Heart right ventricle (tissue), 16 donors: ENCODE results near the gene RND1. TPM values are rescaled to one million over a fixed set of nuclear protein-coding genes. Genes with fewer than 3 reads are reported as not detected.
"Not testable (repeated sequence)": the region's sequence is repeated elsewhere in the genome, so short reads cannot be mapped to it uniquely, and the experiment has no call there.

ENCODE experiments used
- ATAC-seq, 8 donors: fragments of 200-7000 bp; cut with Tn5 transposase; one replicate each; pipeline ENCODE4 v1.9.1; 2020; ENCODE audit warnings: mild to moderate bottlenecking in 8 of 8, moderate library complexity in 8 of 8, moderate number of reproducible peaks in 1 of 8
- DNase-seq, 2 donors: peaks; one replicate each; pipeline ENCODE4 v3.0.0-alpha.2; 2020
- H3K27ac ChIP-seq, 10 donors: fragments of 200-600 bp; sonication (generic) in 2 of 10; one replicate each; pipeline versions ENCODE4 v1.5.0 to v1.8.0; 2020 to 2022; ENCODE audit warnings: mild to moderate bottlenecking in 3 of 10
- H3K27me3 ChIP-seq, 7 donors: fragments of 200-600 bp; one replicate each; pipeline ENCODE4 v1.8.0; 2021 to 2022; ENCODE audit warnings: mild to moderate bottlenecking in 2 of 7
- H3K36me3 ChIP-seq, 9 donors: fragments of 200-600 bp; sonication (generic) in 1 of 9; one replicate each; pipeline versions ENCODE4 v1.5.0 to v1.8.0; 2020 to 2022; ENCODE audit warnings: mild to moderate bottlenecking in 2 of 9
- H3K4me1 ChIP-seq, 9 donors: fragments of 200-600 bp; sonication (generic) in 1 of 9; one replicate each; pipeline versions ENCODE4 v1.5.0 to v1.8.0; 2020 to 2022; ENCODE audit warnings: mild to moderate bottlenecking in 4 of 9
- H3K4me3 ChIP-seq, 10 donors: fragments of 200-600 bp; sonication (generic) in 2 of 10; one replicate each; pipeline versions ENCODE4 v1.5.0 to v1.8.0; 2020 to 2022; ENCODE audit warnings: mild to moderate bottlenecking in 7 of 10, moderate library complexity in 2 of 10
- H3K9me3 ChIP-seq, 11 donors: fragments of 200-600 bp in 10 of 11; sonication (generic) in 2 of 11; one replicate each; pipeline versions ENCODE4 v1.5.0 to v1.8.0; 2013 to 2022; ENCODE audit warnings: mild to moderate bottlenecking in 2 of 11, control low read depth in 1 of 11, moderate library complexity in 1 of 11
- CTCF ChIP-seq, 9 donors: fragments of 200-600 bp; sonication (generic) in 2 of 9; IDR thresholded peaks; one replicate each; pipeline versions ENCODE4 v1.5.0 to v1.8.0; 2021 to 2022; ENCODE audit warnings: antibody characterized with exemption in 9 of 9, mild to moderate bottlenecking in 5 of 9, moderate library complexity in 1 of 9
- WGBS, 2 donors: extraction: QIAGEN DNeasy Blood & Tissue Kit; methylation state at CpG; one replicate each; pipeline ENCODE4 v1.1.7; 2013; ENCODE audit warnings: inconsistent platforms in 1 of 2; 5-methylcytosine and 5-hydroxymethylcytosine counted together
- intact Hi-C, 10 donors: fragments of 100-400 bp; cut with DNase I; formaldehyde crosslinking; loops; one replicate each; pipeline versions ENCODE4 v1.11.1 to v1.14.2; 2022
- polyA plus RNA-seq, 2 donors: library from polyadenylated mRNA; stranded (reverse); fragments of 200-250 nt; gene quantifications; one replicate each; pipeline ENCODE4 v1.2.3, GENCODE V29; 2013
- total RNA-seq, 10 donors: library from RNA; stranded (reverse); fragmentation: NEBNext Ultra II Directional in 3 of 10; extraction: Animal tissue kit (Norgen Biotek cat#: 25700) in 3 of 10; gene quantifications; one replicate each; pipeline versions ENCODE4 v1.2.1 to v1.2.4, GENCODE V29; 2021 to 2023
- donor health status: Arrhythmogenic right ventricular cardiomyopathy.
- donor health status: ischemic (EF 13 %, LVEDD 7.1; RV severe dilation, severe dysfunction).
- donor health status: healthy with polysubstance abuse.
- donor health status: DM: no; HTN: yes; CAD: no.
- donor health status: DM: no; HTN: no; CAD: no.
- donor health status: ischemic (EF 25% LVEDD 6.9; RV normal size, moderate dysfunction).
- donor health status: ischemic (EF 25% LVEDD 5.7; RV mildly dilated, moderate dysfunction).
- donor health status: healthy.
- donor health status: DM: yes; HTN: yes; CAD: no.
- donor health status: Ischemic cardiomyopathy.
- donor health status: ischemic (EF 35%, LVEDD 5.7; RV mildly dilated, moderate dysfunction).
- donor health status: nonischemic (EF 11% LVEDD 7.7; RV severe dilation, severe dysfunction).
- donor health status: DM: yes; HTN: yes; CAD: no.
- donor health status: PGD.
- donor health status: ischemic (EF 29% LVEDD 5.4; RV normal size, mild dysfunction).
- donor health status: nonischemic (EF 23%, LVEDD 6.1; RV moderate dilation, normal function).

Gene RND1
- total and polyA plus RNA-seq, 12 donors: 0.21 to 3.3 (median 0.95) TPM

GRCh38 chr12:48861111-48861510 lies 4.6 kb downstream of the RND1 start:
- Histone ChIP-seq H3K27me3 (peaks cover 0 to 33% (median 0%) of the 10 kb centered on the region in 7 donors), H3K4me1 (peaks cover 0 to 13% (median 6%) of the 10 kb centered on the region in 9 donors), H3K36me3 (peaks cover 0 to 13% (median 0%) of the 10 kb centered on the region in 9 donors), H3K27ac (no peak overlapping the region), H3K4me3 (no peak overlapping the region), H3K9me3 (no peaks in the 10 kb centered on the region)
- TF ChIP-seq CTCF (IDR thresholded peaks at IDR 0.05): no peak
- 51 to 77% methylated on average over 2 of the region's 2 CpGs for whole genome bisulfite sequencing, 2 donors
- intact Hi-C loops: loop anchor here in 1 of 10 donors (10.0 kb wide), 1 partner anchor 74 kb away; no protein-coding TSS in a partner anchor
- ATAC-seq (no peak), DNase-seq (no peak)

- 89 to 90% methylated on average over 5 of the region's 5 CpGs for WGBS, 2 donors
- not testable (repeated sequence) for DNase-seq, H3K27ac ChIP-seq, H3K9me3 ChIP-seq, H3K4me1 ChIP-seq, ATAC-seq, H3K4me3 ChIP-seq
- intact Hi-C loops: loop anchor here in 1 of 10 donors (10.0 kb wide), 1 partner anchor 75 kb away; no protein-coding TSS in a partner anchor
- Histone ChIP-seq H3K36me3 (peaks cover 0 to 13% (median 0%) of the 10 kb centered on the region in 9 donors), H3K27me3 (peaks cover 0 to 30% (median 0%) of the 10 kb centered on the region in 7 donors)
These were observed 5.4 kb downstream of the RND1 start for GRCh38 chr12:48860236-48860635.

GRCh38 chr12:48859607-48860006 lies 6.1 kb downstream of the RND1 start:
- H3K9me3 ChIP-seq: no peaks in the 10 kb centered on the region
- intact Hi-C loops: loop anchor here in 5 of 10 donors (5.0 to 10.0 kb wide), 4 partner anchors 33 to 135 kb away; partner anchors contain the start of gene DDN (in 1 of the 5)
- peaks cover 0 to 24% (median 0%) of the 10 kb centered on the region in 7 donors for H3K27me3 ChIP-seq
- ATAC-seq: no peak
- no peak overlapping the region for H3K4me3 ChIP-seq
- no peak for TF ChIP-seq CTCF (IDR thresholded peaks at IDR 0.05)
- 95 to 98% methylated on average over 5 of the region's 5 CpGs for WGBS, 2 donors
- H3K4me1 ChIP-seq: peaks cover 0 to 1% (median 0%) of the 10 kb centered on the region in 9 donors
- H3K27ac ChIP-seq: no peak overlapping the region
- DNase-seq: no peak
- peaks cover 0 to 13% (median 0%) of the 10 kb centered on the region in 9 donors for H3K36me3 ChIP-seq

GRCh38 chr12:48858043-48858442 lies 7.6 kb downstream of the RND1 start:
- Histone ChIP-seq H3K27ac (no peak overlapping the region), H3K36me3 (peaks cover 0 to 13% (median 0%) of the 10 kb centered on the region in 9 donors), H3K9me3 (no peaks in the 10 kb centered on the region), H3K27me3 (peaks cover 0 to 10% (median 0%) of the 10 kb centered on the region in 7 donors), H3K4me3 (no peak overlapping the region), H3K4me1 (peaks cover 0 to 2% (median 1%) of the 10 kb centered on the region in 9 donors)
- no peak for TF ChIP-seq CTCF (IDR thresholded peaks at IDR 0.05)
- no peak for ATAC-seq
- DNase-seq: no peak
- 80 to 87% methylated on average over 8 of the region's 8 CpGs for WGBS, 2 donors
- intact Hi-C loops: loop anchor here in 4 of 10 donors (5.0 to 10.0 kb wide), 4 partner anchors 34 to 137 kb away; partner anchors contain the start of gene DDN (in 1 of the 4)
